HepG2 (cell line): Measurements from ENCODE around the gene BCL2L1. TPM values are rescaled to one million over a fixed set of nuclear protein-coding genes. Genes with fewer than 3 reads are reported as not detected.

ENCODE experiments used
- ATAC-seq: fragments of 200-7000 bp; cut with Tn5 transposase; 3 replicates; pipeline ENCODE4 v1.9.1; 2020; ENCODE audit warnings: mild to moderate bottlenecking, moderate library complexity
- BruUV-seq: library from RNA; stranded (reverse); fragments of 400-500 nt; replicated peaks from 2 replicates; lab custom pipeline; 2021; lab: Mats Ljungman, UMichigan
- CTCF ChIA-PET: fragments of 300-600 bp; formaldehyde crosslinking; extraction: SDS; loops from one replicate; lab custom pipeline; 2021; ENCODE audit warnings: low total read pairs, inconsistent platforms, low intra/inter-chr PET ratio; lab: Yijun Ruan, JAX
- POLR2A ChIA-PET: fragments of 350-600 bp; sonication (Branson Sonifier 250); formaldehyde crosslinking; loops from one replicate; lab custom pipeline; 2020; ENCODE audit warnings: antibody characterized with exemption, inconsistent platforms; lab: Yijun Ruan, JAX
- DNase-seq: peaks from one replicate; pipeline ENCODE4 v3.0.0-alpha.2; 2015; ENCODE audit warnings: low spot score
- FAIRE-seq: peaks from 3 replicates; lab custom pipeline; 2011; peaks lifted over from hg19 to GRCh38; lab: Jason Lieb, UNC
- H2AFZ ChIP-seq: one replicate; pipeline ENCODE4 v1.6.1; 2011; ENCODE audit warnings: low read length, inconsistent platforms
- H3K27ac ChIP-seq: fragments of 300-600 bp; 3 replicates; pipeline ENCODE4 v1.8.0; 2011; ENCODE audit warnings: mixed run types, mild to moderate bottlenecking, mixed read lengths, low read length, inconsistent platforms; ENCODE audit not compliant: insufficient read depth; ENCODE audit errors: extremely low read length
- H3K27me3 ChIP-seq, 2 experiments: fragments of 200-600 bp in 1 of 2; 2 replicates in 1 of 2; 3 replicates in 1 of 2; pipeline versions ENCODE4 v1.6.0 to v1.8.0; 2011; ENCODE audit warnings: low read length in 2 of 2, mild to moderate bottlenecking in 2 of 2, moderate library complexity in 2 of 2, inconsistent platforms in 1 of 2; ENCODE audit not compliant: insufficient read depth in 2 of 2, control insufficient read depth in 1 of 2
- H3K36me3 ChIP-seq, 2 experiments: fragments of 200-600 bp in 1 of 2; replicated peaks in 1 of 2; 2 replicates in 1 of 2; 3 replicates in 1 of 2; pipeline versions ENCODE4 v1.5.1 to v1.8.0; 2011; ENCODE audit warnings: low read length in 2 of 2, inconsistent platforms in 1 of 2; ENCODE audit not compliant: insufficient read depth in 2 of 2, control insufficient read depth in 1 of 2
- H3K4me1 ChIP-seq: 2 replicates; pipeline ENCODE4 v1.5.1; 2012; ENCODE audit warnings: low read length, inconsistent platforms; ENCODE audit not compliant: insufficient read depth
- H3K4me2 ChIP-seq: 2 replicates; pipeline ENCODE4 v1.6.0; 2011; ENCODE audit warnings: low read depth, low read length, inconsistent platforms
- H3K4me3 ChIP-seq, 3 experiments: fragments of 200-600 bp in 1 of 3; sonication (generic), shearing (Covaris generic) in 1 of 3; replicated peaks in 1 of 3; 2 replicates each; pipeline ENCODE4 v1.5.1; 2011 to 2016; ENCODE audit warnings: low read length in 3 of 3, inconsistent platforms in 2 of 3, low read depth in 2 of 3, mild to moderate bottlenecking in 2 of 3, control low read depth in 1 of 3, mixed read lengths in 1 of 3; ENCODE audit not compliant: insufficient read depth in 1 of 3
- H3K79me2 ChIP-seq: one replicate; pipeline ENCODE4 v1.6.1; 2011; ENCODE audit warnings: low read length, inconsistent platforms; ENCODE audit not compliant: insufficient read depth
- H3K9ac ChIP-seq: 2 replicates; pipeline ENCODE4 v1.6.0; 2011; ENCODE audit warnings: mild to moderate bottlenecking, low read depth, low read length, inconsistent platforms; ENCODE audit not compliant: insufficient read depth
- H3K9me3 ChIP-seq: 2 replicates; pipeline ENCODE4 v1.5.1; 2012; ENCODE audit warnings: mild to moderate bottlenecking, low read length
- H4K20me1 ChIP-seq: 2 replicates; pipeline ENCODE4 v1.6.0; 2011; ENCODE audit warnings: inconsistent platforms, mild to moderate bottlenecking, low read length, moderate library complexity; ENCODE audit not compliant: insufficient read depth
- FOXK2 ChIP-seq: fragments of 450-650 bp; IDR thresholded peaks from 2 replicates; pipeline ENCODE4 v1.6.1; 2016
- GPBP1L1 ChIP-seq: sonication (generic); formaldehyde crosslinking; IDR thresholded peaks from 2 replicates; pipeline ENCODE4 v1.5.0; 2020; ENCODE audit warnings: mild to moderate bottlenecking, missing genetic modification reagents
- KMT2A ChIP-seq: sonication (generic); formaldehyde crosslinking; IDR thresholded peaks from 2 replicates; pipeline ENCODE4 v1.4.0; 2020; ENCODE audit warnings: missing genetic modification reagents
- MIER3 ChIP-seq: IDR thresholded peaks from 2 replicates; pipeline ENCODE4 v1.6.1; 2016; ENCODE audit warnings: missing compliant biosample characterization, borderline replicate concordance
- NFATC3 ChIP-seq: sonication (generic); formaldehyde crosslinking; IDR thresholded peaks from 2 replicates; pipeline ENCODE4 v1.5.1; 2020; ENCODE audit warnings: mild to moderate bottlenecking, missing genetic modification reagents
- NFRKB ChIP-seq: fragments of 450-650 bp; IDR thresholded peaks from 2 replicates; pipeline ENCODE4 v1.6.1; 2017
- NR2F6 ChIP-seq, 2 experiments: IDR thresholded peaks; 2 replicates each; pipeline ENCODE4 v1.6.1; 2016; ENCODE audit warnings: antibody characterized with exemption in 1 of 2, mild to moderate bottlenecking in 1 of 2
- RCOR2 ChIP-seq: IDR thresholded peaks from 2 replicates; pipeline ENCODE4 v1.6.1; 2016; ENCODE audit warnings: missing biosample characterization, missing genetic modification reagents
- SOX13 ChIP-seq, 3 experiments: fragments of 450-650 bp in 1 of 3; sonication (generic) in 1 of 3; formaldehyde crosslinking in 1 of 3; IDR thresholded peaks in 2 of 3; conservative IDR thresholded peaks in 1 of 3; 2 replicates each; pipeline versions ENCODE4 v1.5.0 to v1.6.1; 2016 to 2020; ENCODE audit warnings: antibody characterized with exemption in 1 of 3, mild to moderate bottlenecking in 1 of 3, missing compliant biosample characterization in 1 of 3, missing genetic modification reagents in 1 of 3, moderate library complexity in 1 of 3
- YEATS2 ChIP-seq: sonication (generic); formaldehyde crosslinking; IDR thresholded peaks from 2 replicates; pipeline ENCODE4 v1.4.0; 2020; ENCODE audit warnings: missing genetic modification reagents, borderline replicate concordance
- ZNF124 ChIP-seq: sonication (generic); formaldehyde crosslinking; IDR thresholded peaks from 2 replicates; pipeline ENCODE4 v1.4.0; 2020; ENCODE audit warnings: missing genetic modification reagents
- ZNF205 ChIP-seq: IDR thresholded peaks from 2 replicates; pipeline ENCODE4 v1.6.1; 2018; ENCODE audit warnings: missing biosample characterization, missing genetic modification reagents
- WGBS: methylation state at CpG from one replicate; pipeline ENCODE4 v1.1.6; 2017; ENCODE audit warnings: low lambda C conversion rate; 5-methylcytosine and 5-hydroxymethylcytosine counted together
- in situ Hi-C: cut with HindIII; loops from 2 replicates; pipeline ENCODE4 v1.10.0; 2017; ENCODE audit warnings: low pct_unique_long_range_greater_than_20kb; ENCODE audit not compliant: extremely low pct_ligation_motif_present
- intact Hi-C: fragments of 100-400 bp; cut with micrococcal nuclease; formaldehyde crosslinking; loops from one replicate; pipeline ENCODE4 v1.10.0; 2022; ENCODE audit not compliant: unreplicated experiment
- polyA plus RNA-seq, 8 experiments: library from polyadenylated mRNA; depleted of rRNA in 3 of 8; stranded (reverse) in 7 of 8; unstranded in 1 of 8; fragments of >200 nt; fragmentation: Illumina TruSeq in 4 of 8; extraction: Trizol in 4 of 8; gene quantifications; 2 replicates each; pipeline versions ENCODE4 v1.2.1 to v1.2.3, GENCODE V29; 2011 to 2016; ENCODE audit warnings: low read depth in 4 of 8, missing spikeins in 1 of 8, mixed read lengths in 1 of 8; ENCODE audit not compliant: insufficient read depth in 1 of 8
- total RNA-seq, 5 experiments: library from RNA; depleted of rRNA; stranded (reverse); fragments of >200 nt; fragmentation: Illumina TruSeq; extraction: Trizol; gene quantifications; 2 replicates each; pipeline ENCODE4 v1.2.3, GENCODE V29; 2016; ENCODE audit warnings: low read depth in 1 of 5

The BCL2L1 gene
- total and polyA plus RNA-seq, 2 of the 13 experiments (the other 11 are each of a cell fraction or from before 2014, with no cell fraction given) = 164 to 258 TPM

DNA sequence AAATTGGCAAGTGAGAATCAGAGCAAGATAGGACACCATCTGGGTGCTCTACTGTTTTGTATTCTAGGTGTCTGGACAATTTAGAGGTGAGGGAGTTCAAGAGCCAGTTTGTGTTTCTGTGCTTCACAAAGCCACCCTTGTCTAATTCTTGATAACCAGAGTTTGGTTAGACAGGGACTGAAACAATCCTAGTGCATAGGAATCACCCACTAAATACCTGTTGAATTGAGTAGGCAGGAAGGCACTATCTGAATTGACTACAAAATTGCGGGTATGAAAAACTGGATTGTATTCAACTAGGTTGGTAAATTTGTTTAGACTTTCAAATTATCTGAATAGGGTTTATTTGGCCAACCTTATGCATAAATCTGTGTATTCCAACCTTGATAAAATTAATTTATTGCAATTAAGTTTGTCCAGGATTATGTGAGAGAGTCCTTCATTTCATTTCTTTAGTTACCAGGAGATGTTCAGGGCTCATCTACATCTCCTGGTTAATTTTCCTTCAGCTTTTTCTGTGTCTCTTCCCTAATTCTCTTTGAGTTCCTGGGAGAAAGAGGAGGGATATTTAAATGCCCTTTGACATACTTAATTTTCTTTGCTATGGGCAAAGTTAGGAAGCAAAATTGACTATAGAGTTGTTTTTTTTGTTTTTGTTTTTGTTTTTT lies 18.1 kb upstream of the BCL2L1 start:
- H2AFZ ChIP-seq = peak overlapping the region; percentile 33
- 0 out of 2 replicates have a peak, but pooled peaks have one; percentile 16 for TF ChIP-seq SOX13 (IDR thresholded peaks at IDR 0.05)
- TF ChIP-seq SOX13 (CRISPR knock-in tag; conservative IDR thresholded peaks at IDR 0.05 in 1 of 2, IDR thresholded peaks at IDR 0.05 in 1 of 2) = no peak
- 0 out of 2 replicates have a peak, but pooled peaks have one; percentile 18 for TF ChIP-seq ZNF124 (CRISPR knock-in tag)
- 0 out of 2 replicates have a peak, but pooled peaks have one; percentile 22 for TF ChIP-seq MIER3 (CRISPR knock-in tag)
- TF ChIP-seq YEATS2 = peak; percentile 24; the same call in 1 of the 2 replicates
- TF ChIP-seq RCOR2 (CRISPR knock-in tag) = no peak
- no peak for TF ChIP-seq GPBP1L1 (CRISPR knock-in tag)
- TF ChIP-seq FOXK2 = peak; percentile 5; the same call in 1 of the 2 replicates
- TF ChIP-seq ZNF205 (CRISPR knock-in tag) = 0 out of 2 replicates have a peak, but pooled peaks have one; percentile 17
- TF ChIP-seq NR2F6 (IDR thresholded peaks at IDR 0.05) = no peak
- TF ChIP-seq NR2F6 (CRISPR knock-in tag; IDR thresholded peaks at IDR 0.05) = 0 out of 2 replicates have a peak, but pooled peaks have one; percentile 3
- no peak for TF ChIP-seq NFRKB
- 0 out of 2 replicates have a peak, but pooled peaks have one; percentile 52 for TF ChIP-seq KMT2A
- TF ChIP-seq NFATC3 (CRISPR knock-in tag) = no peak
- no peak for ATAC-seq
- POLR2A ChIA-PET = interaction anchor here (0.7 to 3.2 kb wide), 3 partner anchors 13 to 19 kb away, joined by 3 to 34 read pairs (median 3); no protein-coding TSS in a partner anchor
- peak overlapping the region; percentile 90 for H3K9ac ChIP-seq
- peak overlapping the region; percentile 90 to 97 (median 93) for H3K4me3 ChIP-seq
- peaks cover 2 to 15% of the 10 kb centered on the region in 2 experiments; a peak in 3 of 5 replicates for H3K36me3 ChIP-seq
- peaks cover 0 to 3% of the 10 kb centered on the region in 2 experiments; a peak in 2 of 5 replicates for H3K27me3 ChIP-seq
- intact Hi-C loops (no loop called here), in situ Hi-C loops (no loop called here)
- H3K4me2 ChIP-seq = peak overlapping the region; percentile 93
- peaks cover 72% of the 10 kb centered on the region for H3K79me2 ChIP-seq
- BruUV-seq = no TSS peak
- H4K20me1 ChIP-seq = no peaks in the 10 kb centered on the region
- peak; percentile 26 for FAIRE-seq
- DNase-seq = peak; percentile 46
- H3K9me3 ChIP-seq = no peaks in the 10 kb centered on the region
- CTCF ChIA-PET = no interaction called here
- WGBS = 19% methylated on average over 1 of the region's 1 CpG
- H3K4me1 ChIP-seq = peaks cover 47% of the 10 kb centered on the region
- peak overlapping the region; percentile 84 for H3K27ac ChIP-seq
